Measurements from ENCODE around the gene THBS3. TPM values are rescaled to one million over a fixed set of nuclear protein-coding genes. Genes with fewer than 3 reads are reported as not detected.

Gene THBS3
- total and polyA plus RNA-seq, 2 of the 13 experiments (the other 11 are each of a cell fraction or from before 2014, with no cell fraction given): 0.86 to 3.6 TPM

DNA sequence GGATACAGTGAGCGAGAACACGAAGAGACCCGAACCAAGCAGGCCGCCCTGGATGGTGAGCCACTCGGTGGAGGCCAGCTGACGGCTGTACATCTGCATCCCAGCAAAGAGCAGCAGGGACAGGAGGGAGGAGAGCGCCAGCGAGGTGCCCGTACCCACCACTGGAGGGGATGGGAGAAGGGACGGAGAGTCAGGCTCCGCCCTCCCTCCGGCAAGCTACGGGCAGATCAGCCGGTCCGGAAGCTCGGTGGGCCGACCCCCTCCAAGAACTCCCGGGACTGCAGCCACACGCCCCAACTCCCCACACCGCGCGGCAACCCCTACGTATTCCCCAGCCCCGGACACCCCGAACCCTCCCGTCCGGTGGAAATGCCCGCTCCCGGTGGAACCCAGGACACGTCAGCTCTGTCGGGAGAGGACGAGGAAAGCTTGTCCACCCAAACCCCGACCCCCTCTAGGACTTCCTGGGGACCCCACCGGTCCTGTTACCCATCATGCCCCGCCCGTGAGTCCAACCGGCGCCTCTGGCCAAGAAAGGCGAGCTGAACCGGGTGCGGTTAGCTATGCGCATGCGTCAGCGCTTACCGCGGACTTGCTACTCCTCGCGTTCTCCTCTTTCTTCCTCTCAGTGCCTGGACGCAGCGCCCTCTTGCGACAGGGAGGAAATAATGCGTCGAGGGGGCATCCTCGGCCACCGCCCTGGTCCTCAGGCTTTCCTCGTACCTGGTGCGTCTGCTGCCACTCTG lies 34.8 kb downstream of the THBS3 start, which contains the start of gene KRTCAP2 (continued):
- TF ChIP-seq, protein P1, sequence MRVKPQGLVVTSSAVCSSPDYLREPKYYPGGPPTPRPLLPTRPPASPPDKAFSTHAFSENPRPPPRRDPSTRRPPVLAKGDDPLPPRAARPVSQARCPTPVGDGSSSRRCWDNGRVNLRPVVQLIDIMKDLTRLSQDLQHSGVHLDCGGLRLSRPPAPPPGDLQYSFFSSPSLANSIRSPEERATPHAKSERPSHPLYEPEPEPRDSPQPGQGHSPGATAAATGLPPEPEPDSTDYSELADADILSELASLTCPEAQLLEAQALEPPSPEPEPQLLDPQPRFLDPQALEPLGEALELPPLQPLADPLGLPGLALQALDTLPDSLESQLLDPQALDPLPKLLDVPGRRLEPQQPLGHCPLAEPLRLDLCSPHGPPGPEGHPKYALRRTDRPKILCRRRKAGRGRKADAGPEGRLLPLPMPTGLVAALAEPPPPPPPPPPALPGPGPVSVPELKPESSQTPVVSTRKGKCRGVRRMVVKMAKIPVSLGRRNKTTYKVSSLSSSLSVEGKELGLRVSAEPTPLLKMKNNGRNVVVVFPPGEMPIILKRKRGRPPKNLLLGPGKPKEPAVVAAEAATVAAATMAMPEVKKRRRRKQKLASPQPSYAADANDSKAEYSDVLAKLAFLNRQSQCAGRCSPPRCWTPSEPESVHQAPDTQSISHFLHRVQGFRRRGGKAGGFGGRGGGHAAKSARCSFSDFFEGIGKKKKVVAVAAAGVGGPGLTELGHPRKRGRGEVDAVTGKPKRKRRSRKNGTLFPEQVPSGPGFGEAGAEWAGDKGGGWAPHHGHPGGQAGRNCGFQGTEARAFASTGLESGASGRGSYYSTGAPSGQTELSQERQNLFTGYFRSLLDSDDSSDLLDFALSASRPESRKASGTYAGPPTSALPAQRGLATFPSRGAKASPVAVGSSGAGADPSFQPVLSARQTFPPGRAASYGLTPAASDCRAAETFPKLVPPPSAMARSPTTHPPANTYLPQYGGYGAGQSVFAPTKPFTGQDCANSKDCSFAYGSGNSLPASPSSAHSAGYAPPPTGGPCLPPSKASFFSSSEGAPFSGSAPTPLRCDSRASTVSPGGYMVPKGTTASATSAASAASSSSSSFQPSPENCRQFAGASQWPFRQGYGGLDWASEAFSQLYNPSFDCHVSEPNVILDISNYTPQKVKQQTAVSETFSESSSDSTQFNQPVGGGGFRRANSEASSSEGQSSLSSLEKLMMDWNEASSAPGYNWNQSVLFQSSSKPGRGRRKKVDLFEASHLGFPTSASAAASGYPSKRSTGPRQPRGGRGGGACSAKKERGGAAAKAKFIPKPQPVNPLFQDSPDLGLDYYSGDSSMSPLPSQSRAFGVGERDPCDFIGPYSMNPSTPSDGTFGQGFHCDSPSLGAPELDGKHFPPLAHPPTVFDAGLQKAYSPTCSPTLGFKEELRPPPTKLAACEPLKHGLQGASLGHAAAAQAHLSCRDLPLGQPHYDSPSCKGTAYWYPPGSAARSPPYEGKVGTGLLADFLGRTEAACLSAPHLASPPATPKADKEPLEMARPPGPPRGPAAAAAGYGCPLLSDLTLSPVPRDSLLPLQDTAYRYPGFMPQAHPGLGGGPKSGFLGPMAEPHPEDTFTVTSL (CRISPR knock-in tag; IDR thresholded peaks at IDR 0.05; ENCODE audit: borderline replicate concordance): no peak
- no peak for TF ChIP-seq FOXA1 (IDR thresholded peaks at IDR 0.05)
- no peak for TF ChIP-seq FOXA1 (CRISPR knock-in tag; IDR thresholded peaks at IDR 0.05)
- peak; percentile 69; the same call in 1 of the 2 replicates for TF ChIP-seq EED (CRISPR knock-in tag; IDR thresholded peaks at IDR 0.05)
- TF ChIP-seq, protein P2, sequence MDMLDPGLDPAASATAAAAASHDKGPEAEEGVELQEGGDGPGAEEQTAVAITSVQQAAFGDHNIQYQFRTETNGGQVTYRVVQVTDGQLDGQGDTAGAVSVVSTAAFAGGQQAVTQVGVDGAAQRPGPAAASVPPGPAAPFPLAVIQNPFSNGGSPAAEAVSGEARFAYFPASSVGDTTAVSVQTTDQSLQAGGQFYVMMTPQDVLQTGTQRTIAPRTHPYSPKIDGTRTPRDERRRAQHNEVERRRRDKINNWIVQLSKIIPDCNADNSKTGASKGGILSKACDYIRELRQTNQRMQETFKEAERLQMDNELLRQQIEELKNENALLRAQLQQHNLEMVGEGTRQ (IDR thresholded peaks at IDR 0.05; ENCODE audit: low read depth, low read length): no peak
- TF ChIP-seq, protein P2 (CRISPR knock-in tag; IDR thresholded peaks at IDR 0.05; ENCODE audit: borderline replicate concordance): no peak; the same call in 1 of the 2 replicates
- no peak for TF ChIP-seq ZNF362 (CRISPR knock-in tag; IDR thresholded peaks at IDR 0.05; ENCODE audit: borderline replicate concordance)
- no peak for TF ChIP-seq ZFP62 (CRISPR knock-in tag; IDR thresholded peaks at IDR 0.05)
- TF ChIP-seq, protein P3, sequence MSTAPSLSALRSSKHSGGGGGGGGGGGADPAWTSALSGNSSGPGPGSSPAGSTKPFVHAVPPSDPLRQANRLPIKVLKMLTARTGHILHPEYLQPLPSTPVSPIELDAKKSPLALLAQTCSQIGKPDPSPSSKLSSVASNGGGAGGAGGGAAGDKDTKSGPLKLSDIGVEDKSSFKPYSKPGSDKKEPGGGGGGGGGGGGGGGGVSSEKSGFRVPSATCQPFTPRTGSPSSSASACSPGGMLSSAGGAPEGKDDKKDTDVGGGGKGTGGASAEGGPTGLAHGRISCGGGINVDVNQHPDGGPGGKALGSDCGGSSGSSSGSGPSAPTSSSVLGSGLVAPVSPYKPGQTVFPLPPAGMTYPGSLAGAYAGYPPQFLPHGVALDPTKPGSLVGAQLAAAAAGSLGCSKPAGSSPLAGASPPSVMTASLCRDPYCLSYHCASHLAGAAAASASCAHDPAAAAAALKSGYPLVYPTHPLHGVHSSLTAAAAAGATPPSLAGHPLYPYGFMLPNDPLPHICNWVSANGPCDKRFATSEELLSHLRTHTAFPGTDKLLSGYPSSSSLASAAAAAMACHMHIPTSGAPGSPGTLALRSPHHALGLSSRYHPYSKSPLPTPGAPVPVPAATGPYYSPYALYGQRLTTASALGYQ (CRISPR knock-in tag; IDR thresholded peaks at IDR 0.05): no peak
- TF ChIP-seq ZNF83 (CRISPR knock-in tag; IDR thresholded peaks at IDR 0.05; ENCODE audit: borderline replicate concordance): 0 out of 2 replicates have a peak, but pooled peaks have one; percentile 9
- no peak for TF ChIP-seq TBX3 (IDR thresholded peaks at IDR 0.05; ENCODE audit: borderline replicate concordance)
- TF ChIP-seq ZNF101 (CRISPR knock-in tag; IDR thresholded peaks at IDR 0.05; ENCODE audit: borderline replicate concordance, low read depth): no peak
- TF ChIP-seq BCL3 (CRISPR knock-in tag; IDR thresholded peaks at IDR 0.05): peak; percentile 79
- TF ChIP-seq MED1 (CRISPR knock-in tag; IDR thresholded peaks at IDR 0.05): peak; percentile 84
- TF ChIP-seq, protein P4, sequence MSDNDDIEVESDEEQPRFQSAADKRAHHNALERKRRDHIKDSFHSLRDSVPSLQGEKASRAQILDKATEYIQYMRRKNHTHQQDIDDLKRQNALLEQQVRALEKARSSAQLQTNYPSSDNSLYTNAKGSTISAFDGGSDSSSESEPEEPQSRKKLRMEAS (IDR thresholded peaks at IDR 0.05): peak; percentile 69
